ENCODE results near the gene PAK1.

DNA sequence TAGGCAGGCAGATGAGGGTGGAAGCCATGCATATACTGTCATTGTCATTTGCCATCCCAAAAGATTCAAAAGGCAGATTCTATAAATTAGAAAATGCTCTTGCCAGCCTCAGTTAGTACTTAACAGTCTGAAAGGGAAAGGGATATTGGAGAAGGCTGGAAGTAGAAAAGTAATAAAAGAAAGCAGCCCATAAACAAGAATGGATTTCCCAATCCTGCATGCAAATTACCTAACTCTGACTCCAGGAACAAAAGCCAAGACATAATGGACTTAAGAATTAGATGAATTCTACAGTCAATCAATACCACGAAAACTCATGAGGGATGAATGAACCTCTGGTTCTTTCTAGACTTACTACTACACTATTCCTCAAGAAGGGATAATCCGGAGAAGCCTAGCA, 5.9 kb downstream of the PAK1 start:
- TF ChIP-seq, protein P1, sequence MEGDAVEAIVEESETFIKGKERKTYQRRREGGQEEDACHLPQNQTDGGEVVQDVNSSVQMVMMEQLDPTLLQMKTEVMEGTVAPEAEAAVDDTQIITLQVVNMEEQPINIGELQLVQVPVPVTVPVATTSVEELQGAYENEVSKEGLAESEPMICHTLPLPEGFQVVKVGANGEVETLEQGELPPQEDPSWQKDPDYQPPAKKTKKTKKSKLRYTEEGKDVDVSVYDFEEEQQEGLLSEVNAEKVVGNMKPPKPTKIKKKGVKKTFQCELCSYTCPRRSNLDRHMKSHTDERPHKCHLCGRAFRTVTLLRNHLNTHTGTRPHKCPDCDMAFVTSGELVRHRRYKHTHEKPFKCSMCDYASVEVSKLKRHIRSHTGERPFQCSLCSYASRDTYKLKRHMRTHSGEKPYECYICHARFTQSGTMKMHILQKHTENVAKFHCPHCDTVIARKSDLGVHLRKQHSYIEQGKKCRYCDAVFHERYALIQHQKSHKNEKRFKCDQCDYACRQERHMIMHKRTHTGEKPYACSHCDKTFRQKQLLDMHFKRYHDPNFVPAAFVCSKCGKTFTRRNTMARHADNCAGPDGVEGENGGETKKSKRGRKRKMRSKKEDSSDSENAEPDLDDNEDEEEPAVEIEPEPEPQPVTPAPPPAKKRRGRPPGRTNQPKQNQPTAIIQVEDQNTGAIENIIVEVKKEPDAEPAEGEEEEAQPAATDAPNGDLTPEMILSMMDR (IDR thresholded peaks at IDR 0.05; ENCODE audit: insufficient read depth, low read length, poor library complexity, severe bottlenecking): no peak
- TF ChIP-seq EZH2phosphoT487 (conservative IDR thresholded peaks at IDR 0.05; ENCODE audit: low read length): no peak

All from SU-DHL-6 (cell line).